T-helper 22 cell (primary cell): ENCODE data around the gene CFL2.
"Not testable (repeated sequence)": the region's sequence is repeated elsewhere in the genome, so short reads cannot be mapped to it uniquely, and the experiment has no call there.

ENCODE experiments used
- DNase-seq: peaks from one replicate; pipeline ENCODE4 v3.0.0-alpha.2; 2020; ENCODE audit warnings: low read depth

Gene CFL2

GRCh38 chr14:34714320-34715126 is at the start of gene CFL2:
Gene CFL2 (minus strand): TSS chr14:34714593. CDS start chr14:34714540, 53 bp downstream.
- peak; percentile 72 for DNase-seq

GRCh38 chr14:34755215-34755614 is 40.8 kb upstream of the CFL2 start:
- no peak for DNase-seq

DNA sequence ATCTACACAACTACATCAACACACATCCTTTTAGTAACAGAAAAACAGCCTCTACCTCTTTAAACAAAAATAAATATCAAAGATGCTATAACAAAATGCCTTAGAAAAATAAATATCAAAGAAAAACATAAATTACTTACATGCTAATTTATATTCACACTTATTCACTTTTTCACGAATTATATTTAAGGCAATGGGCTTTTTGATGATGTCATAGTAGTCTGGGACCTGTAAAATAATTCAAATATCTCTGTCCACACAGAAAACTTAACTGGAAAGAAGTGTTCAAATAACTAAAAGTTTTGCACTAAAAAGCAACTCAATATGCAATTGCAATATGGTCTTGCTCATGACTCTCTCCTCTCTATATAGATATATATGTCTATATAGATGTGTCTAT is 40.3 kb upstream of the CFL2 start:
- no peak for DNase-seq

DNA sequence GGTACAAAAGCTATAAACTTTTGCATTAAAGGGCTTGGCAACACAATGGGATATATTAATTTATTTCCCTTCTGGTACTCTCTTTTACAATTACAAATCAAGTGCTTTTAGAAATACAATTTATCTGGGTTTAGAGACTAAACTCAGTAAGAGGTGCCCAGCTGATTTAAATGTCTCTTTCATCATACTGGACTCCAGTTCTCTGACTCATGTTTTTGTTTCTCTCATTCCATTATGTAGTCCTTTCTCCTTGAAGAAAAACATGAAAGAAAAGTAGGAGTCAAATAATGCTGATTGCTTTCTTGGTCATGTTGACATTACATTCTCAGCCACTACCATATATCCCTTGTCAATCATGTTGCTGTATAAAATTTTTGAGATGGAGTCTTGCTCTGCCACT is 36.3 kb upstream of the CFL2 start:
- no peak for DNase-seq

GRCh38 chr14:34750233-34750632 is 35.8 kb upstream of the CFL2 start:
- no peak for DNase-seq

DNA sequence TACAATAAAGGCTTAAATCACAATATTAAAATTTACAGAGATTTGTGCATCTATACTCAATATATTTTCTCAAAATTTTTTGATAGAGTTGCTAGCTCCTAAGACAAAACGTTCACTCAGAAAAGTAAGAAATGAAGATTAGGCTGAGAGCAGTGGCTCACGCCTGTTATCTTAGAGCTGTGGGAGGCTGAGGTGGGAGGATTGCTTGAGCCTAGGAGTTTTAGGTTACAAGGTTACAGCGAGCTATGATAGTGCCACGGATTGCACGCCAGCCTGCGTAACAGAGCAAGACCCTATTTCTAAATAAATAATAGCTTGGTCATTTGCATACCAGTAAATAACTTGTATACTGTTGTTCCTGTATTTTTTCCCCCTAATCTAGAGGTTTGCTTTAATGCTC is 35.0 kb upstream of the CFL2 start:
- no peak for DNase-seq

DNA sequence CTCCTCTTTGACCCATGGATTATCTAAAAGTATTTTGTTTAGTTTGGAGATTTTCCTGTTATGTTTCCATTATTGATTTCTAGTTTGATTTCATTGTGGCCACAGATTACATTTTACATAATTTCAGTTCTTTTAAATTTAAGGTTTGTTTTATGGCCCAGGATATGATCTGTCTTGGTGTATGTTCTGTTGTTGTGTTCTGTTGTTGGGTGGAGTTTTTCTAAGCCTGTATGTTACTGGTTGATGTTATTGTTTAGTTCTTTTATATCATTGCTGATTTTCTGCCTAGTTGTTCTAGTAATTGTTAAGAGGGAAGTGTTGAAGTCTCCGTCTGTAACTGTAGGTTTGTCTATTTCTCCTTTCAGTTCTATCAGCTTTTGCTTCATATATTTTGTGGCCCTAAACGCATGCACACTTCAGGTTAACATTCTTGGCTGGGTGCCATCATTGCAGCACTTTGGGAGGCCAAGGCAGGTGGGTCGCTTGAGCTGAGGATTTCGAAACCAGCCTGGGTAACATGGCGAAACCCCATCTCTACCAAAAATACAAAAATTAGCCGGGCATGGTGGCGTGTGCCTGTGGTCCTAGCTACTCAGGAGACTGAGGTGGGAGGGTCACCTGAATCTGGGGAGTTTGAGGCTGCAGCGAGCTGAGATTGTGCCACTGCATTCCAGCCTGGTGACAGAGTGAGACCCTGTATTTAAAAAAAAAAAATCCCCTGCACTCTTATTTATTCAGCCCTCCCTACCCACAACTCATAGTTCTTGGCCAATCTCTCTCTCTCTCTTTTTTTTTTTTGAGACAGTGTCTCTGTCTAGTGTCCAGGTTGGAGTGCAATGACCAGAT is 28.1 kb upstream of the CFL2 start:
- no peak for DNase-seq

- no peak for DNase-seq
Observed at GRCh38 chr14:34741840-34742239, 27.4 kb upstream of the CFL2 start.

- not testable (repeated sequence) for DNase-seq
Observed at GRCh38 chr14:34740139-34740538, 25.7 kb upstream of the CFL2 start.

DNA sequence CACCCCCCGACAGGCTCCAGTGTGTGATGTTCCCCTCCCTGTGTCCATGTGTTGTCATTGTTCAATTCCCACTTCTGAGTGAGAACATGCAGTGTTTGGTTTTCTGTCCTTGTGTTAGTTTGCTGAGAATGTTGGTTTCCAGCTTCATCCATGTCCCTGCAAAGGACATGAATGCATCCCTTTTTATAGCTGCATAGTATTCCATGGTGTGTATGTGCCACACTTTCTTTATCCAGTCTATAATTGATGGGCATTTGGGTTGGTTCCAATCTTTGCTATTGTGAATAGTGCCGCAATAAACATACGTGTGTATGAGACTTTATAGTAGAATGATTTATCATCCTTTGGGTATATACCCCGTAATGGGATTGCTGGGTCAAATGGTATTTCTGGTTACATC is 22.7 kb upstream of the CFL2 start:
- not testable (repeated sequence) for DNase-seq

DNA sequence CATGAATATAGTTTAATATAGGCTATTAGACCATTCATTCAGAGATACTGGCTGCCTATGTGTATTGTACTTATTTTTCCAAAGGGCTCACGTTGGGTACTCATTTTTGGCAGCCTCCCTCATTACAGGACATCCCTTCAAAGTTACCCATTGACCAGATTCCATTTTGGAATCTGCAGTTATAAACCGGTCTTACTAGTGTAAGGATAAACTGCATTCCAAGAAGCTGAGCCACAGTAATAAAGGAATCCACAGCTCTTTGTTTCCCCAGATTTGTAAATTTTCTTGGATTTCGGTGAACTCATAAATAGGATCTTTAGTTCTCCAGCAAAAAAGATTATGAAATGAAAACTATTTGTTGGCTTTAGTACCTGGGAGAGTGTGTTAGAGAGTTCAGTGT is 18.9 kb upstream of the CFL2 start:
- no peak for DNase-seq

GRCh38 chr14:34732802-34733201 is 18.4 kb upstream of the CFL2 start:
- no peak for DNase-seq

GRCh38 chr14:34723867-34724266 is 9.5 kb upstream of the CFL2 start:
- no peak for DNase-seq

GRCh38 chr14:34722723-34723545 is 8.5 kb upstream of the CFL2 start:
- DNase-seq, result no peak

DNA sequence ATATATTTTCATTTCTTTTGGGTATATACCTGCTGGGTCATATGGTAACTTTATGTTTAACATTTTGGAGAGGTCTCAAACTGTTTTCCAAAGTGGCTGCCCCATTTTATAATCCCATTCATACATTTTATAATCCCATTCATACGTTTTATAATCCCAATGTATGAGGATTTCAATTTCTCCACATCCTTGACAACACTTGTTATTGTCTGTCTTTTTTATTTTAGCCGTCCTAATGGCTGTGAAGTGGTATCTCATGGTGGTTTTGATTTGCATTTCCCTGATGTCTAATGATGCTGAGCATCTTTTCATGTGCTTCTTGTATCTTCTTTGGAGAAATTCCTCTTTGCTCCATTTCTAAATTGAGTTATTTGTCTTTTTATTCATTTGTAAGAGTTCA is 6.7 kb upstream of the CFL2 start:
- DNase-seq, result no peak

GRCh38 chr14:34718750-34719304 is 4.4 kb upstream of the CFL2 start:
- no peak for DNase-seq

GRCh38 chr14:34715127-34715863 is 902 bp upstream of the CFL2 start:
- DNase-seq, result no peak

GRCh38 chr14:34713681-34714319 is 593 bp downstream of the CFL2 start:
- DNase-seq, result no peak

- DNase-seq, result no peak
Observed at GRCh38 chr14:34713122-34713680, 1.2 kb downstream of the CFL2 start.
